ENCODE results near the gene MPC1L.
A peak's percentile ranks its signal among the peaks of the same experiment; 100 is the strongest.

MPC1L gene

GRCh38 chrX:40578039-40578695 lies 45.1 kb upstream of the MPC1L start:
- Histone ChIP-seq H3K36me3 (ENCODE audit: insufficient read depth, low read length) (no peaks in the 10 kb centered on the region), H2AFZ (ENCODE audit: low read depth, low read length) (no peak overlapping the region), H3K9me3 (ENCODE audit: insufficient read depth, low read length, severe bottlenecking) (no peaks in the 10 kb centered on the region), H3K27me3 (ENCODE audit: insufficient read depth, low read length, poor library complexity) (no peaks in the 10 kb centered on the region), H3K4me3 (ENCODE audit: low read depth in 1 of 2, low read length in 2 of 2) (no peak overlapping the region), H4K20me1 (ENCODE audit: insufficient read depth, low read length) (no peaks in the 10 kb centered on the region), H3K27ac (ENCODE audit: low read length) (no peak overlapping the region), H3K9ac (ENCODE audit: low read depth, low read length) (no peak overlapping the region), H3K79me2 (ENCODE audit: insufficient read depth, low read length) (peaks cover 21% of the 10 kb centered on the region), H3K4me1 (ENCODE audit: insufficient read depth, low read length) (peaks cover 23% of the 10 kb centered on the region), H3K4me2 (ENCODE audit: insufficient read depth, low read length) (no peak overlapping the region)
- TF ChIP-seq EZH2 (IDR thresholded peaks at IDR 0.05; ENCODE audit: borderline replicate concordance, low read depth, low read length, severe bottlenecking) (no peak), CTCF (IDR thresholded peaks at IDR 0.05; ENCODE audit: borderline replicate concordance, extremely low read depth, low read length, poor library complexity, severe bottlenecking) (no peak)
- DNase-seq, result no peak
- ATAC-seq (ENCODE audit: insufficient read depth, low read depth), result no peak

- Histone ChIP-seq H3K27ac (ENCODE audit: low read length) (no peak overlapping the region), H3K4me3 (ENCODE audit: low read depth in 1 of 2, low read length in 2 of 2) (no peak overlapping the region), H3K4me2 (ENCODE audit: insufficient read depth, low read length) (no peak overlapping the region), H4K20me1 (ENCODE audit: insufficient read depth, low read length) (no peaks in the 10 kb centered on the region), H3K4me1 (ENCODE audit: insufficient read depth, low read length) (peaks cover 25% of the 10 kb centered on the region), H3K27me3 (ENCODE audit: insufficient read depth, low read length, poor library complexity) (no peaks in the 10 kb centered on the region), H3K9me3 (ENCODE audit: insufficient read depth, low read length, severe bottlenecking) (no peaks in the 10 kb centered on the region), H3K79me2 (ENCODE audit: insufficient read depth, low read length) (peaks cover 30% of the 10 kb centered on the region), H3K36me3 (ENCODE audit: insufficient read depth, low read length) (no peaks in the 10 kb centered on the region), H3K9ac (ENCODE audit: low read depth, low read length) (no peak overlapping the region), H2AFZ (ENCODE audit: low read depth, low read length) (no peak overlapping the region)
- no peak for DNase-seq
- no peak for TF ChIP-seq EZH2 (IDR thresholded peaks at IDR 0.05; ENCODE audit: borderline replicate concordance, low read depth, low read length, severe bottlenecking)
- TF ChIP-seq CTCF (IDR thresholded peaks at IDR 0.05; ENCODE audit: borderline replicate concordance, extremely low read depth, low read length, poor library complexity, severe bottlenecking), result no peak
- no peak for ATAC-seq (ENCODE audit: insufficient read depth, low read depth)
Observed at GRCh38 chrX:40579141-40579540, 44.1 kb upstream of the MPC1L start.

GRCh38 chrX:40579900-40580536 lies 43.2 kb upstream of the MPC1L start:
- DNase-seq, result no peak
- Histone ChIP-seq H3K9ac (ENCODE audit: low read depth, low read length) (peak overlapping the region; percentile 70), H3K27ac (ENCODE audit: low read length) (peak overlapping the region; percentile 76)

More at GRCh38 chrX:40579900-40580536, 43.2 kb upstream of the MPC1L start:
- Histone ChIP-seq H3K27me3 (ENCODE audit: insufficient read depth, low read length, poor library complexity) (no peaks in the 10 kb centered on the region), H3K4me1 (ENCODE audit: insufficient read depth, low read length) (peaks cover 25% of the 10 kb centered on the region), H3K4me3 (ENCODE audit: low read depth in 1 of 2, low read length in 2 of 2) (peak overlapping the region; percentile 64 to 95; a peak in 3 of 4 replicates), H3K9me3 (ENCODE audit: insufficient read depth, low read length, severe bottlenecking) (no peaks in the 10 kb centered on the region), H3K36me3 (ENCODE audit: insufficient read depth, low read length) (no peaks in the 10 kb centered on the region), H3K4me2 (ENCODE audit: insufficient read depth, low read length) (peak overlapping the region; percentile 73), H3K79me2 (ENCODE audit: insufficient read depth, low read length) (peaks cover 30% of the 10 kb centered on the region), H4K20me1 (ENCODE audit: insufficient read depth, low read length) (no peaks in the 10 kb centered on the region), H2AFZ (ENCODE audit: low read depth, low read length) (peak overlapping the region; percentile 95)
- ATAC-seq (ENCODE audit: insufficient read depth, low read depth), result no peak
- TF ChIP-seq CTCF (IDR thresholded peaks at IDR 0.05; ENCODE audit: borderline replicate concordance, extremely low read depth, low read length, poor library complexity, severe bottlenecking), result no peak
- no peak for TF ChIP-seq EZH2 (IDR thresholded peaks at IDR 0.05; ENCODE audit: borderline replicate concordance, low read depth, low read length, severe bottlenecking)
